Measurements from ENCODE around the gene ZNF256.
"Not testable (repeated sequence)": the region's sequence is repeated elsewhere in the genome, so short reads cannot be mapped to it uniquely, and the experiment has no call there.

ZNF256 gene

DNA sequence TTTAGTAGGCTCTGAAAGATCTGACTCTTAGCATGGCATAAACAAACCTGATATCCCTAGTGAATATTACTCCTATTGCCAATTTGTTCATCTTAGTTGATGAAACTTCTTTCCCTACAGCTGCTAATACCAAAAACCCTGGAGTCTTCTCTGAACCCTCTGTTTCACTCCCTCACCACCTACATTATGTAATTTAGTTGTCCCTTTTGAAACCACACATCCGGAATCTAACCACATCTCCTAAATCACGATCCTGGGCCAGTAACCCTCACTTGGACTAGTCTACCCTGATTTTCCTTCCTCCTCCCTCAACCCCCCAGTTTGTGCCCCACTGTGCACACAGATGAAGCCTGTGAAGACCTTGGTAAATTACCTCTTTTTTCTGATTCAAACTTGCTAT lies 1.2 kb downstream of the ZNF256 start:
- no peaks in the 10 kb centered on the region for H3K4me1 ChIP-seq (ENCODE audit: control insufficient read depth, insufficient read depth, low read length)
- peaks cover 20% of the 10 kb centered on the region for H3K36me3 ChIP-seq (ENCODE audit: control insufficient read depth, insufficient read depth, low read length)
- no peaks in the 10 kb centered on the region for H3K27me3 ChIP-seq (ENCODE audit: control insufficient read depth, insufficient read depth, low read length, poor library complexity, severe bottlenecking)
- no peaks in the 10 kb centered on the region for H3K9me3 ChIP-seq (ENCODE audit: control insufficient read depth, low read length)
- H3K4me3 ChIP-seq (ENCODE audit: insufficient read depth, low read depth, low read length) = peak overlapping the region; percentile 93
- 84 to 92% methylated on average over 2 of the region's 2 CpGs for WGBS, 2 experiments
- no peak overlapping the region for H3K27ac ChIP-seq (ENCODE audit: insufficient read depth, low read depth, low read length, poor library complexity, severe bottlenecking)

DNA sequence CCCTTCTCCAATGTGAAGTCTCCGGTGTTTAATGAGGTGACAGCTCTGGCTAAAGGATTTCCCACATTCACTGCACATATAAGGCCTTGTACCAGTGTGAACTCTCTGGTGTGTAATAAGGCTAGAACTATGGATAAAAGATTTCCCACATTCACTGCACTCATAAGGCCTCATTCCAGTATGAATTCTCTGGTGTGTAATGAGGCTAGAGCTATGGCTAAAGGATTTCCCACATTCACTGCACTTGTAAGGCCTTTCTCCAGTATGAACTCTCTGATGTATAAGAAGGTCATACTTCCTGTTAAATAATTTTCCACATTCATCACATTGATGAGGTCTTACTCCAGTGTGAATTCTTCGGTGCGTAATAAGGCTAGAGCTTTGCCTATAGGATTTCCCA lies 5.9 kb downstream of the ZNF256 start:
- Histone ChIP-seq H3K36me3 (ENCODE audit: control insufficient read depth, insufficient read depth, low read length) (peaks cover 27% of the 10 kb centered on the region), H3K4me3 (ENCODE audit: insufficient read depth, low read depth, low read length) (no peak overlapping the region), H3K9me3 (ENCODE audit: control insufficient read depth, low read length) (no peaks in the 10 kb centered on the region), H3K4me1 (ENCODE audit: control insufficient read depth, insufficient read depth, low read length) (no peaks in the 10 kb centered on the region), H3K27ac (ENCODE audit: insufficient read depth, low read depth, low read length, poor library complexity, severe bottlenecking) (no peak overlapping the region), H3K27me3 (ENCODE audit: control insufficient read depth, insufficient read depth, low read length, poor library complexity, severe bottlenecking) (no peaks in the 10 kb centered on the region)
- WGBS, 2 experiments = 95 to 97% methylated on average over 3 of the region's 3 CpGs

DNA sequence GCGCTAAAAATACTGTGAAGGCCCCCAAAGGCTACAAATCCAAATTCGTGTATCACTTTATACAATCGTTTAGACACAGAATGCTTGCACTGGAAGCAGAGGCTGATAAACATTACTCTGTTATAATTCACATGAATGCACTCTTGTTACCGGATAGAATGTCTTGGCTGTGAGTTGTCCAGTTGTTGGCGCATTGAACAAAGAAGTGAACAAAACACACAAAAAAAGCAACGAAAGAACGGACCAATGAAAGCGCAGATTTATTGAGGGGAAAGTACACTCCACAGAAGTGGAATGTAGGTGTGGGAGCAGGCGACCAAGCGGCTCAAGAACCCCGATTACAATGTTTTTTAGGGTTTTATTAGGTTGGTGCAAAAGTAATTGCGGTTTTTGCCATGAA lies 11.8 kb downstream of the ZNF256 start:
- peaks cover 35% of the 10 kb centered on the region for H3K36me3 ChIP-seq (ENCODE audit: control insufficient read depth, insufficient read depth, low read length)
- H3K27ac ChIP-seq (ENCODE audit: insufficient read depth, low read depth, low read length, poor library complexity, severe bottlenecking) = no peak overlapping the region
- H3K9me3 ChIP-seq (ENCODE audit: control insufficient read depth, low read length) = peaks cover 5% of the 10 kb centered on the region

DNA sequence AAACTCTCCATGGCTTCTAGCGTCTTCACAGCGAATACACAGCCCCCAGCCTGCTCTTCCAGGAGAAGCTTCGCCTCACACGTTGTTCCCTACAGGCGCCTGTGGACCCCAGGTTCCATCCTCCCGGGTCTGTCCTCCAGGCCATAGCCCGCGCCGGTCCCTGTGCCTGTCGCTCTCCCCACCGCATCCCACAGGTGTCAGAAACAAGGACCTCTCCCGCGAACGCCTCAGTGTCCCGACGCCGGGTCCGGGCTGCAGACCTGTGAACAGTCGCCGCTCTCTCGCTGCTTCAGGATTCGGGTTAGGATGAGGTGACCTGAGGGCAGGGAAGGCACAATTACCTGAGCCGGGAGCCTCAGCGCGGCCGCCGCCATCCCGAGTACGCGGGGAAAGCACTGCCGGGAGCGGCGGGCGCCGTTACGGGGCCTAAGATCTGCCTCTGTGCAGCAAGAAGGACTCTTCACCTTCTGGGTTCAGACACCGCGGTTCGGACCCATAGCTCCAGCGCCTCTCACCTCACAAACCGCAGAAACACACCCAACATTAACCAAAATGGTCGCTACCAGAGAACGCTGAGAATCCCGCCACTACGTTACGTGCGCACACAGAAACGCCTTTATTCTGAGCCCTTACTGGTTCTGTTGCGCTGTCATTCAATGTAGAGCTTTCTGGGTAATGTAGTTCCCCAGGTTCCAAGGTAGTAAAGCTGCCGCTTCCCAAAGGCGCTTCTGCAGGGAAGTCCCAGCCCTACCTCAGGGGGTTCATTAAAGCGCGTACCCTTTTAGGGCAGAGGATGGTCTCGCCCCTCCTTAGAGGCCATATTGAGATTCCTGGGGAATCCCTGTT lies 12.5 kb downstream of the ZNF256 start, which contains the start of gene ZNF418:
TSS of gene ZNF418 (minus strand) at position 583 of the 846 bp plus-strand sequence. CDS start 1,580 bp downstream, outside the sequence.
- peaks cover 41% of the 10 kb centered on the region for H3K36me3 ChIP-seq (ENCODE audit: control insufficient read depth, insufficient read depth, low read length)
- H3K9me3 ChIP-seq (ENCODE audit: control insufficient read depth, low read length) = peaks cover 9% of the 10 kb centered on the region
- WGBS, 2 experiments = 2% methylated on average over 54 of the region's 54 CpGs
- H3K27ac ChIP-seq (ENCODE audit: insufficient read depth, low read depth, low read length, poor library complexity, severe bottlenecking) = no peak within 1 kb of the TSS
- H3K4me1 ChIP-seq (ENCODE audit: control insufficient read depth, insufficient read depth, low read length) = no peaks in the 10 kb centered on the region
- H3K4me3 ChIP-seq (ENCODE audit: insufficient read depth, low read depth, low read length) = peak within 1 kb of the TSS; percentile 85
- no peaks in the 10 kb centered on the region for H3K27me3 ChIP-seq (ENCODE audit: control insufficient read depth, insufficient read depth, low read length, poor library complexity, severe bottlenecking)

More for the DNA sequence above, 11.8 kb downstream of the ZNF256 start:
- H3K27me3 ChIP-seq (ENCODE audit: control insufficient read depth, insufficient read depth, low read length, poor library complexity, severe bottlenecking) = no peaks in the 10 kb centered on the region
- H3K4me3 ChIP-seq (ENCODE audit: insufficient read depth, low read depth, low read length) = no peak overlapping the region
- 93 to 96% methylated on average over 12 of the region's 12 CpGs for WGBS, 2 experiments
- H3K4me1 ChIP-seq (ENCODE audit: control insufficient read depth, insufficient read depth, low read length) = no peaks in the 10 kb centered on the region

GRCh38 chr19:57927587-57927986 lies 19.9 kb downstream of the ZNF256 start:
- H3K4me1 ChIP-seq (ENCODE audit: control insufficient read depth, insufficient read depth, low read length) = no peaks in the 10 kb centered on the region
- peaks cover 9% of the 10 kb centered on the region for H3K9me3 ChIP-seq (ENCODE audit: control insufficient read depth, low read length)
- no peaks in the 10 kb centered on the region for H3K27me3 ChIP-seq (ENCODE audit: control insufficient read depth, insufficient read depth, low read length, poor library complexity, severe bottlenecking)
- H3K4me3 ChIP-seq (ENCODE audit: insufficient read depth, low read depth, low read length) = no peak overlapping the region
- no peak overlapping the region for H3K27ac ChIP-seq (ENCODE audit: insufficient read depth, low read depth, low read length, poor library complexity, severe bottlenecking)
- WGBS, 2 experiments = 93 to 94% methylated on average over 4 of the region's 4 CpGs
- peaks cover 86% of the 10 kb centered on the region for H3K36me3 ChIP-seq (ENCODE audit: control insufficient read depth, insufficient read depth, low read length)

GRCh38 chr19:57916168-57916995 lies 31.1 kb downstream of the ZNF256 start, which contains the start of gene ZNF417:
Gene ZNF417 (minus strand): TSS chr19:57916592. CDS start chr19:57916411, 181 bp downstream.
- H3K27me3 ChIP-seq (ENCODE audit: control insufficient read depth, insufficient read depth, low read length, poor library complexity, severe bottlenecking); H3K9me3 ChIP-seq (ENCODE audit: control insufficient read depth, low read length); H3K4me1 ChIP-seq (ENCODE audit: control insufficient read depth, insufficient read depth, low read length): not testable (repeated sequence)
- WGBS, 2 experiments = 1% methylated on average over 51 of the region's 51 CpGs
- H3K27ac ChIP-seq (ENCODE audit: insufficient read depth, low read depth, low read length, poor library complexity, severe bottlenecking) = peak within 1 kb of the TSS; percentile 60
- H3K4me3 ChIP-seq (ENCODE audit: insufficient read depth, low read depth, low read length) = peak within 1 kb of the TSS; percentile 87
- H3K36me3 ChIP-seq (ENCODE audit: control insufficient read depth, insufficient read depth, low read length) = peaks cover 13% of the 10 kb centered on the region

DNA sequence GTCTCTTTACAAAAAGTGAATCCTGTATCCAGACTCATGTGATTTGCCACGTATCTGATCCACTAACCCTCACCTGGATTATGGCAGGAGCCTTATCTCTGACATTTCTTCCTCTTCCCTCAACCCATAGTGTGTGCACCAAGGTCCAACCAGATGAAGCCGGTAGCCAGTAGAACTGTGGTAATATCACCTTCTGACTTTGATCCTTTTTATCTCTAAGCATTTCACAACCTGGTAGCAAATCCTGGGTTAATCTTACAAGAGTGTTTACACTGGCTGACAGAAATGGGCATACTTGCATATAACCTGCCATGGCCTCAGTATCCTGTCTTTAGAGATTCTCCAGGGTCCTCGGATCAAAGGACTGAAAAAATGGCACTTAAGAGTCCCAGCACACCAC lies 33.0 kb downstream of the ZNF256 start:
- H3K4me3 ChIP-seq (ENCODE audit: insufficient read depth, low read depth, low read length) = no peak overlapping the region
- H3K36me3 ChIP-seq (ENCODE audit: control insufficient read depth, insufficient read depth, low read length) = peaks cover 6% of the 10 kb centered on the region
- H3K9me3 ChIP-seq (ENCODE audit: control insufficient read depth, low read length) = no peaks in the 10 kb centered on the region
- no peak overlapping the region for H3K27ac ChIP-seq (ENCODE audit: insufficient read depth, low read depth, low read length, poor library complexity, severe bottlenecking)
- H3K27me3 ChIP-seq (ENCODE audit: control insufficient read depth, insufficient read depth, low read length, poor library complexity, severe bottlenecking) = no peaks in the 10 kb centered on the region
- 93 to 96% methylated on average over 3 of the region's 3 CpGs for WGBS, 2 experiments
- no peaks in the 10 kb centered on the region for H3K4me1 ChIP-seq (ENCODE audit: control insufficient read depth, insufficient read depth, low read length)

- Histone ChIP-seq H3K9me3 (ENCODE audit: control insufficient read depth, low read length) (no peaks in the 10 kb centered on the region), H3K36me3 (ENCODE audit: control insufficient read depth, insufficient read depth, low read length) (peaks cover 14% of the 10 kb centered on the region), H3K4me3 (ENCODE audit: insufficient read depth, low read depth, low read length) (no peak overlapping the region), H3K27ac (ENCODE audit: insufficient read depth, low read depth, low read length, poor library complexity, severe bottlenecking) (no peak overlapping the region), H3K27me3 (ENCODE audit: control insufficient read depth, insufficient read depth, low read length, poor library complexity, severe bottlenecking) (no peaks in the 10 kb centered on the region), H3K4me1 (ENCODE audit: control insufficient read depth, insufficient read depth, low read length) (no peaks in the 10 kb centered on the region)
- WGBS, 2 experiments = 93 to 97% methylated on average over 3 of the region's 3 CpGs
Observed at GRCh38 chr19:57907394-57907793, 40.1 kb downstream of the ZNF256 start.

GRCh38 chr19:57905258-57905657 lies 42.2 kb downstream of the ZNF256 start:
- Histone ChIP-seq H3K4me1 (ENCODE audit: control insufficient read depth, insufficient read depth, low read length) (no peaks in the 10 kb centered on the region), H3K4me3 (ENCODE audit: insufficient read depth, low read depth, low read length) (no peak overlapping the region), H3K27me3 (ENCODE audit: control insufficient read depth, insufficient read depth, low read length, poor library complexity, severe bottlenecking) (no peaks in the 10 kb centered on the region), H3K27ac (ENCODE audit: insufficient read depth, low read depth, low read length, poor library complexity, severe bottlenecking) (no peak overlapping the region), H3K36me3 (ENCODE audit: control insufficient read depth, insufficient read depth, low read length) (peaks cover 9% of the 10 kb centered on the region), H3K9me3 (ENCODE audit: control insufficient read depth, low read length) (no peaks in the 10 kb centered on the region)
- WGBS, 2 experiments = 94 to 95% methylated on average over 4 to 6 of the region's 6 CpGs

- Histone ChIP-seq H3K27ac (ENCODE audit: insufficient read depth, low read depth, low read length, poor library complexity, severe bottlenecking) (no peak overlapping the region), H3K9me3 (ENCODE audit: control insufficient read depth, low read length) (no peaks in the 10 kb centered on the region), H3K36me3 (ENCODE audit: control insufficient read depth, insufficient read depth, low read length) (peaks cover 9% of the 10 kb centered on the region), H3K27me3 (ENCODE audit: control insufficient read depth, insufficient read depth, low read length, poor library complexity, severe bottlenecking) (no peaks in the 10 kb centered on the region), H3K4me3 (ENCODE audit: insufficient read depth, low read depth, low read length) (no peak overlapping the region), H3K4me1 (ENCODE audit: control insufficient read depth, insufficient read depth, low read length) (no peaks in the 10 kb centered on the region)
- WGBS, 2 experiments = 79 to 85% methylated on average over 7 of the region's 7 CpGs
Observed at GRCh38 chr19:57903618-57904184, 43.8 kb downstream of the ZNF256 start.
